Mucosa of descending colon (tissue), 3 donors: ENCODE results near the gene SS18L1. TPM values are rescaled to one million over a fixed set of nuclear protein-coding genes. Genes with fewer than 3 reads are reported as not detected.

Experiments
- ATAC-seq: fragments of 200-7000 bp; cut with Tn5 transposase; one replicate; pipeline ENCODE4 v1.9.1; 2020; ENCODE audit warnings: mild to moderate bottlenecking, moderate library complexity
- DNase-seq, 3 donors: peaks; one replicate each; pipeline ENCODE4 v3.0.0-alpha.2; 2020
- H3K36me3 ChIP-seq: fragments of 200-600 bp; one replicate; pipeline ENCODE4 v1.8.0; 2021; ENCODE audit warnings: low read depth, mild to moderate bottlenecking
- H3K4me1 ChIP-seq: fragments of 200-600 bp; one replicate; pipeline ENCODE4 v1.8.0; 2021; ENCODE audit warnings: low read depth, mild to moderate bottlenecking
- H3K4me3 ChIP-seq: fragments of 200-600 bp; one replicate; pipeline ENCODE4 v1.8.0; 2021; ENCODE audit warnings: mild to moderate bottlenecking
- H3K9me3 ChIP-seq: fragments of 200-600 bp; one replicate; pipeline ENCODE4 v1.8.0; 2021; ENCODE audit warnings: mild to moderate bottlenecking
- CTCF ChIP-seq: fragments of 200-600 bp; IDR thresholded peaks from one replicate; pipeline ENCODE4 v1.8.0; 2022; ENCODE audit warnings: antibody characterized with exemption, mild to moderate bottlenecking
- intact Hi-C, 2 donors: fragments of 100-400 bp; cut with DNase I in 1 of 2; cut with micrococcal nuclease in 1 of 2; formaldehyde crosslinking; loops; one replicate each; pipeline versions ENCODE4 v1.11.0 to v1.11.1; 2022; cut with DNase I, micrococcal nuclease
- total RNA-seq, 3 donors: library from RNA; stranded (reverse); fragmentation: NEBNext Ultra II Directional in 2 of 3; extraction: Animal tissue kit (Norgen Biotek cat#: 25700) in 2 of 3; gene quantifications; one replicate each; pipeline versions ENCODE4 v1.2.1 to v1.2.4, GENCODE V29; 2021 to 2023
- donor health status: DM: no; HTN: no; CAD: no; lungs with moderate emphysema.
- donor health status: DM: no; HTN: no; CAD: no.
- donor health status: DM: no; HTN: yes; CAD: no.

SS18L1 gene
- total RNA-seq, 3 donors from 2014 or later = 13.2 to 16.0 (median 14.4) TPM

DNA sequence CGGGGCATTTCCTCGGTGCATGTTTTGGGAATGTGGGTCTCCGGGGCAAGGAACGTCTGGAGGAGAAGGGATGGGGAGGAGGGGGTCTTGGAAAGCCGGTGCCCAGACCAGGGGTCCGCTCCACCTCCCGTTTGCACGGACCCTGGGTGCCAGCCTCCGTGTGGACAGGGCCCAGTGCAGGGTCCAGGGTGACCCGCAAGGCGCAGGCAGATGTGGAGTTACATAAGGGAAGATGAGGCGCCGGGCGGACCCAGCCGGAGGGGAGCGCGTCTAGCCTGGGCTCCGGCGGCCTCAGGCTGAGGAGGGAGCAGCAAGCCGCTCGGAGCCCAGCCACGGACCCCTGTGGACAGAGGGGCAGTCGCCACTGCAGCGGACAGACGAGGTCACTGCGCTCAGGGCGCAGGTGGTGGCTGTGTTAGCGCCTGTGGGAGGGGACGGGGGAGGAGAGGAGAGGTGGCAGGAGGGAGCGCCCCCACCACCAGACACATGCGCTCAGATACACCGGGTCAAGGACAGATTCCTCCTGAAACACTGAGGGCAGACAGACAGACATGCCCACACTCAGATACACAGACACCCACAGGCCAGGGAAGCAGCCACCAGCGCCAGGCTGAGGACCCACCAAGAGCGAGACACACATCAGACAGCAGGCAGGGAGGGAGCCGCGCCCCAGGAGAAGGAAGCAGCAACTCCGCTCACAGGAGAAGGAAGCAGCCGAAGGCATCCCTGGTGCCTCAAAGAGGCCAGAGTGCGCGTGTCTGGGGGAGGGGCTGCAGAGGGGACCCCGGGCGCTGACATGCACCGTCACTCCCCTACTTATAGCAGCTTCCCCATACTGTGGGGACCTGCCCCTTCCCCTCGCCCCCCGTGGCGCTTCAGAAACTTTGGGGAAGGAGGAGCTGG, 77.3 kb downstream of the SS18L1 start:
- intact Hi-C loops = no loop called here
- peaks cover 5% of the 10 kb centered on the region for H3K4me1 ChIP-seq
- ATAC-seq = peak; percentile 5
- no peaks in the 10 kb centered on the region for H3K36me3 ChIP-seq
- no peak overlapping the region for H3K4me3 ChIP-seq
- no peak for DNase-seq
- TF ChIP-seq CTCF = no peak
- no peaks in the 10 kb centered on the region for H3K9me3 ChIP-seq

GRCh38 chr20:62222266-62222850, 78.8 kb downstream of the SS18L1 start:
- DNase-seq (no peak), ATAC-seq (no peak)
- no peak overlapping the region for H3K4me3 ChIP-seq
- H3K4me1 ChIP-seq = peaks cover 5% of the 10 kb centered on the region
- no peaks in the 10 kb centered on the region for H3K36me3 ChIP-seq
- TF ChIP-seq CTCF = no peak
- intact Hi-C loops = no loop called here
- no peaks in the 10 kb centered on the region for H3K9me3 ChIP-seq

- intact Hi-C loops = no loop called here
- Histone ChIP-seq H3K4me1 (peaks cover 5% of the 10 kb centered on the region), H3K4me3 (no peak overlapping the region), H3K36me3 (no peaks in the 10 kb centered on the region), H3K9me3 (no peaks in the 10 kb centered on the region)
- ATAC-seq = no peak
- no peak for TF ChIP-seq CTCF
- no peak for DNase-seq
These were observed 79.4 kb downstream of the SS18L1 start for GRCh38 chr20:62222972-62223371.

GRCh38 chr20:62223571-62223970, 80.0 kb downstream of the SS18L1 start:
- intact Hi-C loops = no loop called here
- peaks cover 5% of the 10 kb centered on the region for H3K4me1 ChIP-seq
- no peaks in the 10 kb centered on the region for H3K36me3 ChIP-seq
- H3K4me3 ChIP-seq = no peak overlapping the region
- DNase-seq = no peak
- no peak for ATAC-seq
- no peak for TF ChIP-seq CTCF
- H3K9me3 ChIP-seq = no peaks in the 10 kb centered on the region

- H3K9me3 ChIP-seq = no peaks in the 10 kb centered on the region
- no peaks in the 10 kb centered on the region for H3K36me3 ChIP-seq
- no peak for TF ChIP-seq CTCF
- H3K4me1 ChIP-seq = peaks cover 4% of the 10 kb centered on the region
- no peak overlapping the region for H3K4me3 ChIP-seq
- DNase-seq (no peak), ATAC-seq (no peak)
- intact Hi-C loops = no loop called here
These were observed 80.7 kb downstream of the SS18L1 start for GRCh38 chr20:62224113-62224855.
